Type B pancreatic cell (in vitro differentiated cells): ENCODE results near the gene ENOX1. TPM values are rescaled to one million over a fixed set of nuclear protein-coding genes. Genes with fewer than 3 reads are reported as not detected.

ENCODE experiments used
- DNase-seq: peaks from one replicate; pipeline ENCODE4 v3.0.0; 2021; ENCODE audit warnings: mixed read lengths; ENCODE audit not compliant: unreplicated experiment; ENCODE audit errors: extremely low spot score
- H3K27ac Mint-ChIP-seq: 2 replicates; pipeline ENCODE4 v1.8.0; 2021; ENCODE audit warnings: mild to moderate bottlenecking, mixed read lengths
- H3K27me3 Mint-ChIP-seq: 2 replicates; pipeline ENCODE4 v1.8.0; 2021; ENCODE audit warnings: mixed read lengths
- H3K36me3 Mint-ChIP-seq: 2 replicates; pipeline ENCODE4 v1.8.0; 2021; ENCODE audit warnings: mixed read lengths
- H3K4me1 Mint-ChIP-seq: one replicate; pipeline ENCODE4 v1.8.0; 2021; ENCODE audit warnings: mixed read lengths; ENCODE audit not compliant: unreplicated experiment
- H3K4me3 Mint-ChIP-seq: 2 replicates; pipeline ENCODE4 v1.8.0; 2021; ENCODE audit warnings: mild to moderate bottlenecking, mixed read lengths
- H3K9me3 Mint-ChIP-seq: 2 replicates; pipeline ENCODE4 v1.8.0; 2021; ENCODE audit warnings: mixed read lengths
- CTCF ChIP-seq: fragments of 200-600 bp; sonication (generic); conservative IDR thresholded peaks from 2 replicates; pipeline ENCODE4 v1.5.0; 2021; ENCODE audit warnings: antibody characterized with exemption, mild to moderate bottlenecking
- total RNA-seq: library from RNA; stranded (reverse); gene quantifications from 2 replicates; pipeline ENCODE4 v1.2.1, GENCODE V29; 2021; ENCODE audit warnings: low replicate concordance

The ENOX1 gene
- total RNA-seq, 1 donor from 2014 or later = 7.5 TPM

GRCh38 chr13:43401361-43401760 is 385.4 kb downstream of the ENOX1 start:
- no peak for TF ChIP-seq CTCF
- peaks cover 6% of the 10 kb centered on the region for H3K27me3 Mint-ChIP-seq
- H3K27ac Mint-ChIP-seq = no peak overlapping the region
- H3K4me1 Mint-ChIP-seq = peaks cover 3% of the 10 kb centered on the region
- H3K36me3 Mint-ChIP-seq = peaks cover 4% of the 10 kb centered on the region
- H3K4me3 Mint-ChIP-seq = no peak overlapping the region
- H3K9me3 Mint-ChIP-seq = peaks cover 16% of the 10 kb centered on the region
- DNase-seq = no peak

GRCh38 chr13:43397111-43397510 is 389.7 kb downstream of the ENOX1 start:
- no peak overlapping the region for H3K4me3 Mint-ChIP-seq
- H3K36me3 Mint-ChIP-seq = peaks cover 4% of the 10 kb centered on the region
- peaks cover 9% of the 10 kb centered on the region for H3K9me3 Mint-ChIP-seq
- H3K4me1 Mint-ChIP-seq = peaks cover 3% of the 10 kb centered on the region
- H3K27ac Mint-ChIP-seq = no peak overlapping the region
- TF ChIP-seq CTCF = no peak
- peaks cover 6% of the 10 kb centered on the region for H3K27me3 Mint-ChIP-seq
- no peak for DNase-seq

- no peak for DNase-seq
- no peaks in the 10 kb centered on the region for H3K9me3 Mint-ChIP-seq
- H3K27me3 Mint-ChIP-seq = no peaks in the 10 kb centered on the region
- H3K36me3 Mint-ChIP-seq = no peaks in the 10 kb centered on the region
- H3K27ac Mint-ChIP-seq = no peak overlapping the region
- H3K4me1 Mint-ChIP-seq = peaks cover 19% of the 10 kb centered on the region
- no peak overlapping the region for H3K4me3 Mint-ChIP-seq
- TF ChIP-seq CTCF = no peak
Observed at GRCh38 chr13:43391036-43391435, 395.7 kb downstream of the ENOX1 start.

- H3K36me3 Mint-ChIP-seq = no peaks in the 10 kb centered on the region
- no peaks in the 10 kb centered on the region for H3K9me3 Mint-ChIP-seq
- H3K27me3 Mint-ChIP-seq = no peaks in the 10 kb centered on the region
- no peak for DNase-seq
- peaks cover 19% of the 10 kb centered on the region for H3K4me1 Mint-ChIP-seq
- no peak for TF ChIP-seq CTCF
- no peak overlapping the region for H3K4me3 Mint-ChIP-seq
- H3K27ac Mint-ChIP-seq = no peak overlapping the region
Observed at GRCh38 chr13:43390619-43391018, 396.2 kb downstream of the ENOX1 start.

GRCh38 chr13:43389983-43390382 is 396.8 kb downstream of the ENOX1 start:
- no peaks in the 10 kb centered on the region for H3K27me3 Mint-ChIP-seq

More at GRCh38 chr13:43389983-43390382, 396.8 kb downstream of the ENOX1 start:
- DNase-seq = no peak
- Mint-ChIP-seq H3K36me3 (no peaks in the 10 kb centered on the region), H3K27ac (no peak overlapping the region), H3K4me3 (no peak overlapping the region), H3K9me3 (no peaks in the 10 kb centered on the region), H3K4me1 (peaks cover 19% of the 10 kb centered on the region)
- TF ChIP-seq CTCF = no peak
